Activated CD4-positive, alpha-beta T cell treated with anti-CD3 and anti-CD28 coated beads for 24 hours (primary cell): ENCODE results near the gene C1orf159.

ENCODE experiments used
- DNase-seq, 2 donors: peaks; one replicate each; pipeline ENCODE4 v3.0.0-alpha.2; 2020; ENCODE audit warnings: low read depth in 2 of 2

The C1orf159 gene

DNA sequence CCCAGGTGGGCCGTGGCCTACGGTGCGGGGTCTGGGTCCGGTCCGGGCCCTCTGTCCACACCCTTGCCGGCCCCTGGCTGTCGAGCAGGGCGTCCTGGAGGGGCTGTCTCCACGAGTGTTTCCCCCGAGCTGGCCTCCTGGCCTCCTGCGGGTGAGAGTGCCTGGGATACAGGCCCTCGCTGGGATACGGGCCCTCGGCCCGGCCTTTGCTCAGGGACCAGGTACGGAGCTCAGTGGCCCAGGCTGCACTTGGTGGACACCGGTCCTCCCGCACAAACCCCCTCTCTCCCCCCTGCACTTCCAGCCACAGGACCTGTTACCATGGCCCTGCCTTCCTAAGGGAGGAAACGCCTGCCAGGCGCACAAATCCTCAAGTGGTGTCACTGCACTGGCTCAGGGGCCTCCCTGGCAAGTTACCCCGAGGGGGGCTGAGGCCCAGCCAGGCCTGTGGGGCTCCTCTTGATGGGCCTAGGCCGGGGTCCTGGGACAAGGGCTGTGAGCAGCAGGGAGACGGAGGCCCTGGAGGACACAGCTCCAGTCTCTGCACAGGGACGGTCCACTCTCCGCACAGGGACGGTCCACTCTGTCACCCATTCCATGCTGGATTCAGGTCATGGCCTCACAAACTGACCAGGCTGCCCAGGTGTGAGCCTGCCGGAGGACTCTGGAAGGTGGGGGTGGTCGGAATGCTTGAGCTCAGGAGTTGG is 23.6 kb downstream of the C1orf159 start:
- DNase-seq: no peak

DNA sequence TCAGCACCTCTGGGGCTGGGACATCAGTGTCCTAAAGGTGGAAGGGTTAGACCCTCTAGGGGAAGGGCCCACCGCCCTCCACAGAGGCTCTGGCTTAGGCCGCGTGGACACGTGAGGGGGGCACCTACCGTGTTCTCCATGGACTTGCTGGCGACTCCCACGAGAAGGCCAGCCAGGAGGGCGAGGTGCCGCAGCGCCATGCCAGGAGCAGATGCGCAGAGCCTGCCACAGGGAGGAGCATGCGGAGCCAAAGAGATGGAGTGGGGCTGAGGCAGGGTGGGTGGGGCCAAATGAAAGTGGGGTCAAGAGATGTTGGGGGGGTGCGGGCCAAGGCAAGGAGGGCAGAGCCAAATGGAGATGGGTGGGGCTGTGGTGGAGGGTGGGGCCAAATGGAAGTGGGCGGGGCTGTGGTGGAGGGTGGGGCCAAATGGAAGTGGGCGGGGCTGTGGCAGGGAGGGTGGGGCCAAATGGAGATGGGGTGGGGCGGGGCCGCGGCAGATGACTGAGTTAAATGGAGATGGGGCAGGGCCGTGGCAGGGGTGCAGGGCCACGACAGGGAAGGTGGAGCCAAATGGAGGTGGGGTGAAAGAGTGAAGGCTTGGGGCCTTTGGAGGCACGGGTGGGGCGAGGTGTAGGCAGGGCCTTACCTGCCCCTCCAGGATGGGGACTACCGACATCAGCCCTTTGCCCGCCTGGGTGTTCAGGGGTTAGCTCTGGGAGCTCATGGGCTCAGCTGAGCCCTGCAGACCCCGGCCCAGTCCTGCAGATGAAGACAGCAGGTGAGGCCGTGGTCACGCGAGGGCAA is 24.3 kb downstream of the C1orf159 start:
- DNase-seq: no peak

DNA sequence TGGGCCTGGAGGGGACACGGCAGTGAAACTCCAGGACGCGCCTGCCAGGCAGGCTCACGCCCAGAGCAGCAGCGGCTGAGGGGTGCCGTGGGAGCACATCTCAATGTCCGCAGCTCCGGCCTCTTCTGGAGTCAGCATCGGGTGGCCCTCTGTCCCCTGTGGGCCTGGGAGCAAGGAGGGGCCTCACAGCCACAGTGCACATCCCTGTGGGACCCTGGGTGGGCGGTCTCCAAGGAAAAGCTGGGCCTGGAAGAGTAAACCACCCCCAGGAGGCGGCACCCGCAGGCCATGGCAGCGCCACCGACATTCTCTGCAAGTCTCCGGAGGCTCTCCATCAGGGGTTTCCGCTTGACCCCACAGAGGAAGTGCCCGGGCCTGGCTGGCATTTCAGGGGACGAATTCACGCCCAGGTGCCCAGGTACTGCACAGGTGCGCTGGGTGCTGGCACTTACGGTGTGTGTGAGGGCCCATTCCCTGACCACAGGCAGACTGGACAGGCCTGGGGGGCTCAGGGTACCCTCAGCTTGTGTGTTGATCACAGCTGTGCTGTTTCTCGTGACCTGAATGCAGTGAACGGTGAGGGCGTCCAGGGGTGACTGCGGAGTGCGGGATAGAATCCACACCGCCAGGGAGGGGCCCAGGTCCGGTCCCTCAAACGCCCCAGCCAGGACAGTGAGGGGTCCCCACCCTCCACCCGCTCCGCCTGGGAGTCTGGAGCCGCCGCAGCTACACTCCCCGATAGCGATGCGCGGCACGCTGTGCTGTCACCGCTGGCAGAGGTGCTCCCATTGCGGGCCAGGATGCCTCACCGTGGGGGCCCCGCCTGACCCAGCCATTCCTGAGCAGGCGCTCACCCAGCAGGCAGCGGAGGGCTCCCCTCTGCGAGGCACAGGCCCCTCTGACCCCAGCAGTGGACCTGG is 25.2 kb downstream of the C1orf159 start:
- DNase-seq: no peak

DNA sequence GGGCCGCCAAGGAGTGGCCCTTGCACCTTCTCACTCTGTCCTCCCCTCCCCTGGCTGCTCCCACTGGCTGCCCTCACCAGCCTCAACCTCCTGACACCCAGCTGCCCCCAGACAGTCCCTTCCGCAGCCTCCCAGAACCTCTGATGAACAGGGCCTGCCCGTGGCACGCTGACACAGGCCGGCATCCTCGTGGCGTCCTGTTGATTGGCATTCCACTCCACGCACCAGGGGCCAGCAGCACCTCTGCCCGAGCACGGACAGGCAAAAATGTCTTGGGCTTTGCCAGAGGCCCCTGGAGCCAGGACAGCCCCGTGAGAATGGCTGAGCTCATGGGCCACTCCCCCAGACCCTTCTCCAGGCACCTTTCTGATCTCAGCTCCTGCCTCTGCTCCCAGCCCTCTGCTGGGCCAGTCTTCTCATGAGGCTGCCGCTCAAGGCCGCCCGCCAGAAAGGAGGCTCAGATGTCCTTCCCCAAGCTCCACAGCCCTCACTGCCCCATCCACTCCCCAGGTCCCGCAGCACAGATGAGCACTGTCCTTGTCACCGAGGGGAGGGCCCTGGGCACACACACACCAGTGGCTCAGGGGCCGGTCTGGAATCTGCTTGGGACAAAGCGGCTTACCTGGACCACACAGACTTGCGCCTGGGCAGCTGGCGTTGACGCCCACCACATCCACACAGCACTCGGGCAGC is 26.0 kb downstream of the C1orf159 start:
- DNase-seq: no peak

DNA sequence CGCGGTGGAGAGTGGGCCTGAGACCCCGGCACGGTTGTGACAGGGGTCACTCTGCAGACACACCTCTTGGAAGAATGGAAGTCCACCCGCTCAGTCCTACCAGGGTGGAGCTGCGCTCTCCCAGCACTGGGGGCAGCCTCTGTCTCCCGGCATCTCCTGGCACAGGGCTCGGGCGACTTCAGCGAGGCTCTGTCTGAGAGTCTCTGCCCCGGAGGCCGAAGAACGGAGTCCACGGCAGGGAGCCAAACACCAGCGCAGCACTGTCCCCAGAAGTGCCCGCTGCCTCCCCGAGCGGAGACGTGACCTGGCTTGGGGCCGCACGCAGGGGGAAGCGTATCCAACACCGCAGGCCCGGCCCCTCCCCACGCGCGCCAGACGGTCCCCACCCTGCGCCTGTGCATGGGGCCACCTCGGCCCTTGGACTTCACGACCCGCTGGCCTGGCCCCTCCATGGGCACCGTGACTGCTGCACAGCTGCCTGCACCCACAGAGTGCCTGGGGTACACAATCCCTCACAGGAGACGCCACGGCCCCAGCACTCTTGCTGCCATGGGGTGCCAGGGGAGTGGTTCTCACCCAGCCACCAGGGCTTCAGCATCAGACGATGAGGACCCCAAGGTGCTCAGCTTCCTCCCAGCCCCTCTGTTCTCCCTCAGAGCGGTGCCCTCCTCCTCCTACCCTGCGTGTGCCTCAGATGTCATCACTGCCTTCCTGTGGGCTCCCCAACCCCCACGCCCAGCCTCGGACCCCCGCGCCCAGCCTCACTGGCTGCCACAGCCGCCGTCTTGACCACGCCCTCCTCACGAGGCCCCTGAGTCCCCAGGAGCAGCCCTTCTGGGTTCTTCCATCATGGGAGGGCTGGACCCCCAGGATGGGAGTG is 26.8 kb downstream of the C1orf159 start:
- DNase-seq: no peak

DNA sequence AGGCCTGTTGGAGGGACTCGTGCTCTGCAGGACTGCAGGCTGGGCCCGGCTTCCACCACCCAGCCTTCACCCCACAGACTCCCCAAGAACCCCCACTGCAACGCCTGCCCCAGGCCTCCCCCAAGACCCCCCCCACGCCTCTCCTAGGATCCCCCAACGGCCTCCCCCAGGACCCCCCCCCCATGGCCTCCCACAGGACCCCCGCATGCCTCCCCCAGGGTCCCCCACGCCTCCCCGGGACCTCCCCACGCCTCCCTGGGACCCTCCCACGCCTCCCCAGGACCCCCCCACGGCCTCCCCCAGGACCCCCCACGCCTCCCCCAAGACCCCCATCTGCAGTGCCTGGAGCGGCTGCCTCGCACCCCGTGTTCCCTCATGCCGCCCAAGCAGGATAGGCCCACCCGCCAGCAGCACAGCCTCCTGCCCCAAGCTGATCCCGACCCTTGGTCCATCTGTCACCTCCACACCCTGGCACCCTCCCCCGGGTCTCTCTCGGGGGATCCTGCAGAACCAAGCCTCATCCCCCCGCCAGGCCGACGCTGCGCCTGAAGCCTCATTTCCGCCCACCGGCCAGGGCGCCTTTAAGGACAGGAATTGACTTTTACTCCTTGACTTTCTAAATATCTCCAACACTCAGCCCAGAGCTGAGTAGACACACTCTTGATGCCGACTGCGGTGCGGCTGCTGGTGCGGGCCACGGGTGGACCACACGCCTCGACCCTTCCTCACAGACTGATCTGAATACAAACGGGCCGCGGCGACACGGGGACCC is 27.7 kb downstream of the C1orf159 start:
- DNase-seq: no peak

DNA sequence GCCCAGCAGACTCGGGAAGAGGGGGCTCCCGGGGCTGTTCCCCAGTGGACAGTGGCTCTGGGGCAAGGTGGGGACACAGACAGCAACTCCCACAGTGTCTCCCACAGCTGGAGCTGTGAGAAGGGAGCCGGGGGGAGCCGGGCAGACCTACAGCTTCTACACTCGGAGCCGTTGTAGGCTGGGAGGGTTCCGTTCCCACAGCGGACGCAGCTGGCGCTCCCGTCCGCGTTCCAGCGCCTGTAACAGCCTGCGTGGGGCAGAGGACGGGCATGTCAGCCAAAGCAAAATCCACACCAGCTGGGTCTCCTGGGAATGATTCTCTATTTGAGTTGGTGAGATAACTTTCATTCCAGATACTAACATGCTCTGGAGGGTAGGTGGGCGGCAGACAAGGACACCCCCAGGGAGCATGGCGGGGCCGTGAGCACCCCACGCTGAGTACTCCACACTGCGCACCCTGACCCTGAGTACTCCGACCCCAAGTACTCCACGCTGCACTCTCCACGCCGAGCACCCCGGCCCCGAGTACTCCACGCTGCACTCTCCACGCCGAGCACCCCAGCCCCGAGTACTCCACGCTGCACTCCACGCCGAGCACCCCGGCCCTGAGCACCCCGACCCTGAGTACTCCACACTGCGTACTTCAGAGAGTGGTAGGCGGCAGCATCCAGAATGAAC is 28.4 kb downstream of the C1orf159 start:
- no peak for DNase-seq

DNA sequence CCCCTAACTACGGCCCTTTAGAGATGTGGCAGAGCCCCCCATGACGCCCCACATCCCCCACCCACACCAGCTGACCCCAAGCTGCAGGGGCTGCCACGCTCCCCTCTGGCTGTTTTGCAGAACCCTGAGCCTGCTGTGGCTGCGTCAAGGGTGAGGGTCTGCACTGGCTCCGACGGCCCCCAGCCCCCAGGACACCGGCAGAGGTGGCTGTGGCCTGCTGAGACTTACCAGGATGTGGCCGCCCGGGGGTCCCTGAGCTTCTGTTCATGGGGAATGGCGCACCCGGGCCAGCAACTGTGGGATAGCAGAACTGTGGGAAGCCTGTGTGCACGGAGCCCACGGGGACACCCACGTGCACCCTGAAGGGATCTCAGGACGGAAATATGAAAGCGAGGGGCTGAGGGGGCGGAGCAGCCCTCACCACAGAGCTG is 29.0 kb downstream of the C1orf159 start:
- no peak for DNase-seq

DNA sequence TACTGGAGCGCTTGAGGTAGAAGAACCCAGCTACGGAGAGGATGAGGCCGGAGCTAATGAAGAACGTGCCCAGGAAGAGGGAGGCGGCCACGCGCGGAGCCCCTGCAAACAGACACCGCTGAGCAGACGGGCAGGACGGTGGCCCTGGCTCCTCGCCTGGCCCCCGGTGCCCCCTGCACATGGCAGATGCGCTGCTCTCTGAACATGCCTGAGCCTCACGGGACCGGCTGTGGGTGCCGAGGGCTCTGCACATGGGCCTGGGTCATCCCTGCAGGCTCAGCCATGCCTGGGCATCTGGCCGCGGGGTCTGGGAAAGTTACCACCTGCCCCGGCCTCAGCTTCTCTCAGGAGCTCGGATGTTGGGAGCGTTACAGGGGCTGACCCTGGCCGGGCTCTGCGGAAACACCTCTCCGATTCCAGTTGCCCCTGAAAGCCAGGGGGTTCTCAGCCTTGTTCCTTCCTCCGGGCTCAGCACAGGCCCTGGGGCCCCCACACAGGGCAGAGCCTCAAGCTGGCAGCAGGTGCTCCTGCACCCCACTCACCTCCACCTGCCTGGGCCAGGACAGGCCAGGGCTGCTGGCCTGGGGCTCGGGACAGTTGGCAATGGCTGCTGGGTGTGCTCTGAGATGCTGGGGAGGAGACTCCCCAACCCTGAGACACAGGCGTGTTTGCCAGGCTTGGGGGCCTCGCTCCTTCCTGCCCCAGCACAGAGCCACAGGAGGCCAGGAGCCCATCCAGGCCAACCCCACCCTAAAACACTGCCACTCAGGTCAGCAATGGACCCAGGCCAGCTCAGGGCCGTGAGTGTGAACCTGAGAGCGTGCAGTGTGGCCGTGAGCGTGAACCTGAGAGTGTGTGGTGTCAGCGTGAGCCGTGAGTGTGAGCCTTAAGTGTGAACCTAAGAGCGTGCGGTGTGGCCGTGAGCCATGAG is 29.7 kb downstream of the C1orf159 start:
- DNase-seq: no peak

DNA sequence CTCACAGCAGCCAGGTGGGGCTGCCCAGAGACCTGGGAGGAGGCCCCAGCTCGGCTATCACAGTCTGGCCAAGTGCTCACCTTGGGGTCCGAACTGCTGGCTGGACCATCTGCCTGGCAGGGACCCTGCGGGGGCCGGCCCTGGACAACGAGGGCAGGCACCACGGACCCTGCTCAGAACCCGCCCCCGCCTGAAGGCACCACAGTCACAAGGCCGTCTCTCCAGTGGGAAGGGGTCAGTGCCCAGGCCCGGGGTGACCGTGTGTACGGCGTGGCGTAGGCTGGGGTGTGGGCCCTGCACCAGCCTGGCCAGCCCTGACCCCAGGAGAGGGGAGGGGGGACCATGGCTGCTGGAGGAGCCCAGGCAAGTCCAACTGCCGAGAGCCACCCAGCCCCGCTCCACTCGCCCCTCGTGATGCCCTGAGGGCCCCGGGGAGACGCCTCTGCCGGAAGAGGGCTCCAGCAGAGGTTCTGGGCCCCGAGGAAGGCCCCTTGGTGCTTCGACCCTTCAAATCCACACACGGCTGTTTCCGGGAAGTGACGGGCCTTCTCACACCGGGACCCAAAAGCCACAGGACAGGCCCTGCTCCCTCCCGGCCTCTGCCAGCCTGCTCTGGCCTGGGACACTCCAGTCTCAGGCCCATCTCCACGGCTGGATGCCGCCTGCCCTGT is 30.6 kb downstream of the C1orf159 start:
- DNase-seq: no peak

DNA sequence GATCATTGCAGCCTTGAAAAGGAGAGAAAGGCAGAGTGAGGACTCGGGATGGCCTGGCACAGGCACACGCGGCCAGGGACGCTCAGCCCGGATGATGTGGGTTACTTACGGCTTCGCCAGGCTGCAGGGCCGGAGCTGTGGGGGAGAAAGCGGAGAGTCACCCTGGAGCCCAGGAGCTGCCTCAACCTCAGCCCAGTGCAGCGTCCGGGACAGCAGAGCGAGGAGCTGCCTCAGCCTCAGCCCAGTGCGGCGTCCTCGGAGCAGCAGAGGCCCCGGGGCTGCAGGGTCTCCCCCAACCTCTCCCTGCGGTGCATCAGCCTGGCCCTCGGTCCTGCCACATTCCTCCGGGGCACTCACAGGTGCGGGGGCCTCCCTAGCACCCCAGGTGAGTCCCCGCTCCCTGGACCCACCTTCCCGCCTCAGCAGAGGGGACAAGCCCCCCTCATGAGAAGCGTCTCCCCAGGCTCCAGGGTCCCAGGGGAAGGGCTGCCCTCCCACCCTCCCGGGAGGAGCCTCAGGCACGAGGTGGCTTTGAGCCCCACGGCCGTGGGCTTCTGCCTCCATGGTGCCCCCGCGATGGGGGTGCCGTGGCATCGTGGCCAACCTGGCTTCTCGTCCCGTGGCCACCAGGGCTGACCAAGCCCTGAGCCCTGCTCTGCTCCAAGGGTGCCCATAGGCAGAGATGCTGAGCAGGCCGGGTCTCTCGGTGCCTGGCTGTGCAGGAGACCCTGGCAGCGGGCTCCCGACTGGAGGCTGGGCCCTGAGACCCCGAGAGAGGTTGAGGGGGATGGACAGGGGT is 31.3 kb downstream of the C1orf159 start:
- no peak for DNase-seq

DNA sequence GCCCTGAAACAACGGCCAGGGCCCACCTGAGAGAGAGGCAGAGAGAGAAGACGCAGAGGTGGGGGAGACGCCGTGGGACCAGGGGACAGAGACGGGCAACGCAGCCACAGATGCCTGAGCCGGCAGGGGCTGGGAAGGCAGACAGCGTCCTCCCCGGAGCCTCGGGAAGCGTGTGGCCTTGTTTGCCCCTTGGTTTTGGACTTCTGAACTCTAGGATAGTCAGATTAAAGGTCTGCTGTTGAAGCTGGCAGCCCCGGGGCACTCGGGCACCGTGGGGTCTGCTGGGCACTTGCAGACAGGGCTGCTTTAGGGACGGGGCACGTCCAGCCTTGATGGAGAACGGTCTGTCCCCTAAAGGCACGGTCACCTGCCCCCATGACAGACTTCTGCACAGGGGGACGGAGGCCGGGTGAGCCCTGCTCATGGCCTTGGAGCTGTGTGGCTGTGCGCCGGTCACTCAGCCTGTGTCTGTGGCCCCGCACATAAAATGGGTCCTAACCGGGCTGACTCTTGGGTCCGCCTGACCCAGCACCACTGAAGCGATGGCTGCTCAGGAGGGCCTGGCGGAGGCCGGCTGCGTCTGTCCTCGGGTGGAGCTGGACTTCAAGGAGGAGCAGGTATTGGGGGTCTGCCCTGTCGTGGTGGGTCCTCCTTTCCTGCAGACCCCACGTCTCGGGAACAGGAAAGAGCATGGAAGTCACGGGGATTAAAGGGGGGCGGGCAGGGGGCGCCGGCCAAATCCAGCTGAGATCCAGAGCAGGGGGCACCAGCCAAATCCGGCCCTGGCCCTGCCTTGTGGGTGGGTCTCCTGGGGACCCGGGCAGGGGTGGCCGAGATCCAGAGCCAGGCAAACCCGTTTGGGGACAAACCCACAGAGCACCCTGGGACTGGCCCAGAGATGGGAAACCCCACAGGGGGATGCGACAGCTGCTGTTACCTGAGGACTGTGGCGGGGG is 32.2 kb downstream of the C1orf159 start:
- no peak for DNase-seq

DNA sequence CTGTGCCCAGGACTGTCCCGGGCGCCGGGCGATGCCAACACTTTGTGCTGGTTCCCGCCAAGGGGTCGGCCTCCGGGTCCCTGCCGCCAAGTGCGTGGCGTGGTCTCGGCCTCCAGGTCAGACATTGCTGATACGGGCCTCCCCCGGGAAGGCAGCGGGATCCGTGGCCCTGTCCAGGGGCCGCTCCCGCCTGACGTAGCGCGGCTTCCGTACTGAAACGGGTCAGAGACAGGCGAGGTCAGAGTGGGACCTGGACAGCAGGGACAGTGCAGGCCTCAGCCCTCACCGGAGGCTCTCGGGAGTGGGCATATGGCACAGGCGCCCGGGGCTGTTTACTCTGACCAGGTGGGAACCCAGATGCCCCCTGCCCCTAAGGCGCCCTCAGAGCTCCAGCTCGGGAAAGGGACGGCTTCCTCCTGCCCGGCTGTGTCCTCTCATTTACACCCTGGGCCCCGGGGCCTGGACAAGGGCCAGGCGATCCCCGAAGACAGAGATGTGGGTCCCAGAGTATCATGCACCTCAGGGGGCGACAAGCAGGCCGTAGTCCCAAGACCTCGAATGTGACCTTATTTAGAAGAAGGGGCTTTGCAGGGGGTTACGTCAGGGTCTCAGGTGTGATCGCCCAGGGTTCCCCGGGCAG is 33.0 kb downstream of the C1orf159 start:
- no peak for DNase-seq

DNA sequence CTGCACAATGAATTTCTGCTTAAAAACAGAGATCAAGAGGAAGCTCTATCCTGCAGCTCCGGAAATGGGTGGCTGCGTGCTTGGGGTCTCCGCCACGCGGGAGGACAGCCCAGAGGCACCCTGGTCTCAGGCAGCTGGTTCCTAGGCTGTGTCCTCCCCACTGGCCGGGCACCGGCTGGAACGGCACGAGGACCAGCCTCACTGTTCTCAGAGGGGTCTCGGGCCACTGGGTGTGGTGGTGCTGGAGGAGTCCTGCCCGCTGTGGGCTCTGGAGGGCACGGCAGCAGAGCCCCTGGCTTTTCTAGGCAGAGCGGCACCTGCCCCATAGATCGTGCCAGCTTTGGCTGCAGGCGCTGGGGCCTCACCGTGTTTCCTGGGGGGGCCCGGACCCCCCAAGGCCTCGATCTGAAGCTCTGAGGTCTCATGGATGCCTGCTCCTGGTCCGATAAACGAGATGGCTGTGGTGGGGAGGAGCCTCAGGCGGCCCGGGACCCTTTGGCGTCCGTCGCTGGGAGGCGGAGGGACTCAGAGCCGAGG is 33.6 kb downstream of the C1orf159 start:
- DNase-seq: no peak
